Skeletal muscle cell (primary cell): ENCODE results near the gene ATP10A.

Source experiments
- DNase-seq: peaks from one replicate; pipeline ENCODE4 v3.0.0-alpha.2; 2010; ENCODE audit warnings: low read depth
- H3K4me3 ChIP-seq: 2 replicates; pipeline ENCODE4 v1.5.1; 2011; ENCODE audit warnings: low read depth, mild to moderate bottlenecking, control low read depth, low read length, moderate library complexity

The ATP10A gene

DNA sequence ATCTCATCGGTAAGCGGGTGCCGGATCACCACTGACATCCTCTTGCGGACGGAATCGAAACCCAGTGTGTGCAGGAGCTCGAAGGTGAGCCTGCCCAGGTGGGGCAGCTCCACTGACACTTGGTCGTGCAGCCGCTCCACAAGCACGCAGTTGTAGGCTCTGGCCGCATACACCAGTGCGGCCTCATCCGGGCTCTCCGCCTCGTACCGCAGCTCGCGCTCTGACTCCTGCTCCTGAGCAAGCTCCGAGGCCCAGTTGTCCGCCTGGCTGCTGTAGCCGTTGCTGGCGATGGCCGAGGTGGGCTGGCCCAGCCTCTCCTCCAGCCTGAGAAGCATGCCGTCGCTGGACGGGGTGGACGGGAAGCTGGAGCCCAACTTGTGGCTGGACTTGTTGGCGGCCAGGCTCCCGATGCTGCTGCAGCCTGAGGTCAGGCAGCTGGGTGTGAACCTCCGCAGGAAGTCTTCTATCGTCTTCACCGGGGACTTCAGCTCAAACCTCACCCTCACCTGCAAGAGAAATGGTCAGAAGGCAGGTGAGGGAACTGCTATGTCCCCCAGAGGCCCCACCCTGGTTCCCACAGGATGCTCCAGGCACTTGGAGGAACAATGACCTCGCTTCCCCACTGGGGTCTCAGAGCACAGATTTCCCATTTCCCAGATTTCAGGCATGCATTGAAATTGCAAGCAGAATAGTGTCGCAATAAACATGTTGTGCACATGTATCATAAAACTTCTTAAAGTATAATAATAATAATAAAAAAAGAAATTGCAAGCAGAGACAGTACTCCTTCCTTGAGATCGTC is 149.2 kb downstream of the ATP10A start:
- no peak for DNase-seq
- no peak overlapping the region for H3K4me3 ChIP-seq

DNA sequence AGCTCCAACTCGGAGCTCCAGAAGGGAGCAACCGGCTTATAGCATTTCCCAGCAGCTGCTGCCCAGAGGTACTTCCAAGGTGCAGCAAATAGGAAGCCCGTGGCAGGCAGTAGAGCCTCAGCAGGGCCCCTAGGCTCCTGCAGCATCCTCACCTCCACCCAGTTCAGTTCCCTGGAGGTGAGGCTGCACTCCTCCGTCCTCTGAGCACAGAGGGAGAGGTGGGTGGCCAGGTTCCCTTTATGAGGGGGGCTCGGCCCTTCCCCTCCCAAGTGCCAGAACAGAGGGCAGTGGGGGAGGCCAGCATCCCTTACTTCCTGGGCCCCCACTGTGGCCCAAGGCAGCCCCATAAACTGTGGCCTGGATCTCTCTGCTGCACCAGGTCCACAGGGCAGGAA is 150.2 kb downstream of the ATP10A start:
- H3K4me3 ChIP-seq = no peak overlapping the region
- no peak for DNase-seq

DNA sequence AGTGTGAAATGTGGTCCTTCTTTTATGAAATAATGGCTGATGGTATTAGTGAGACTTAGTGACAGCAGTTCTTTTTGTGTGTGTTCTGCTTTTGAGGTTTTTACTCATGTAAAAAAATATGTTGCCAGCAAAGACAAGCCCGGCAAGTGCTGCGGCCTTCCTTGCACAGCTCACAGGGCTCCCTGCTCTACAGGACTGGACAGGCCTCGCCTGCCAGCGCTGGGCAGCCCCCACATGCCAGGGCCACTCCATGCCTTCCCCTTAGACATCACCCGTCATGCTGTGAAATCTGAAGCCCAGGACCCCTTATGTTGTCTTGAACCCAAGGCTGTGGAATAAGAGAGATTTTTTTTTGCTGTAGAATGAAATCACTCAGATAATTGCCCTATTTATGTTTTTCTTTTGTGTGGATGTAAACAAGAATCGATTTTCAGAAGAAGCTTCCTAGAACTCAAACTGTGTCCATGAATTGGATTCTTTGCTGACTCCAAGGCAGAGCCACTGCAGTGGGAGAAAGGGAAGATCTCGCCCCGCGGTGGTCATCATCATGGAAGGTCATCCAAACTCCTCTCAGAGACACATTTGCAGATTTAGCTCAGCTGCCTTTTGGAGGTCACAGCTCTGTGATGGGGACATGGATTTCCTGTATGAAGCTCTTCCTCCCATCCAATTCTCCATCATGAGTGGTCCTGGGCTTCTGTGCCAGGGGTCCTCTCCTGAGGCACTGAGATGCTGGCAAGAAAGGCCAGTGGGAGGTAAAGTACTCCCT is 150.8 kb downstream of the ATP10A start:
- DNase-seq = no peak
- H3K4me3 ChIP-seq = no peak overlapping the region

DNA sequence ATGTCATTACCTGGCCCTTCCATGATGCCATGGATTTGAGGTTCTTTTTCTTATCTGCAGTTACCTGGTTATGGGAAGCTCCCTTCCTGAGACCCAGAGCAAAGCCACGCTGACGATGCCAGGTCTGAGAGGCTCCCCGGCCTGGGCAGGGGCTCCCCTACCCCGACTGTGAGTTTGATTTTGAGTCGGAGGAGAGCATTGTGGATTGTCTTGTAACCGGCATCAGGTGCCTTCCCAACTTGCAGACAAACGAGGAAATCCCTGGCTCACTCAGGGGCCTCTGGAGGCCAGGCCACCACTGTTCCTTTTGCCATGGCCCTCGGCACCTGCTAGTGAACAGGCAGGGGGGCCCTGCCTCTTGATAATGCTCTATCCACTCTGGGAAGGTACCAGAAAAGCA is 151.4 kb downstream of the ATP10A start:
- no peak for DNase-seq
- no peak overlapping the region for H3K4me3 ChIP-seq

DNA sequence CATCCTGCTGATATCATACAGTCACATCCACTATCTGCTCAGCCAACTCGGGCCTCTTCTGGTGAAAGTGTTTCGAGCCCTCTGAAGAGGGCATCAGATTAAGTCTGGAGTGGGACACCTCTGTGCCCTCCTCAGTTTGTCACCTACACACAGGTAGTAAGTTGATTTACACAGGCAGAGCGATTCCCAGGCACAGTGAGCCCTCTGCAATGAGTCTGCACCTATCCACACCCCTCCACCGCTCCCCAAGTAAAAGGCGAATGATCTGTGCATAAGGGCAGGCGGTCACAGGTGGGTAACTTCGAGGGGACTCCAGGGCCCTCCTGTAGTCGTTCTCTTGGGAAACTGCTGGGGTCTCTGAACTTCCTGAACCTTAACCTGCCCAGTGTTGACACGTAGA is 152.0 kb downstream of the ATP10A start:
- H3K4me3 ChIP-seq = no peak overlapping the region
- DNase-seq = no peak

DNA sequence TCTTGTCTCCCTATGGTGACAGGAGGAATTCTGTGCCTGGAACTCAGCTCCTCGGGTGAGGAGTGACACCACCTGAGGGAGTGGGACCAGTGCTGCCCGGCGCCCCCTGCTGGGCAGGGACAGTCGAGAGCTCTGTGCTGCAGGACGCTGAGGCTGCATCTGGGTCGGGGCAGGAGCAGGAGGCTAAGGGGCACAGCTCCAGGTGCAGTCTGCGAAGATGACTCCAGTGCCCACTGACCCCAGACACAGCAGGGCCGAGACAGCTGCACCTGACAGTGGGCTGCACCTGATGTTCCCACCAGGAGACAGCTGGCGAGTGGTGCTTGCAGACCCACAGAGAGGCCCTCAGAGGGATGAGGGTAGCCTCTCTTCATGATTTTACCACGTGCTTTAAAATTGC is 152.9 kb downstream of the ATP10A start:
- no peak for DNase-seq
- no peak overlapping the region for H3K4me3 ChIP-seq

DNA sequence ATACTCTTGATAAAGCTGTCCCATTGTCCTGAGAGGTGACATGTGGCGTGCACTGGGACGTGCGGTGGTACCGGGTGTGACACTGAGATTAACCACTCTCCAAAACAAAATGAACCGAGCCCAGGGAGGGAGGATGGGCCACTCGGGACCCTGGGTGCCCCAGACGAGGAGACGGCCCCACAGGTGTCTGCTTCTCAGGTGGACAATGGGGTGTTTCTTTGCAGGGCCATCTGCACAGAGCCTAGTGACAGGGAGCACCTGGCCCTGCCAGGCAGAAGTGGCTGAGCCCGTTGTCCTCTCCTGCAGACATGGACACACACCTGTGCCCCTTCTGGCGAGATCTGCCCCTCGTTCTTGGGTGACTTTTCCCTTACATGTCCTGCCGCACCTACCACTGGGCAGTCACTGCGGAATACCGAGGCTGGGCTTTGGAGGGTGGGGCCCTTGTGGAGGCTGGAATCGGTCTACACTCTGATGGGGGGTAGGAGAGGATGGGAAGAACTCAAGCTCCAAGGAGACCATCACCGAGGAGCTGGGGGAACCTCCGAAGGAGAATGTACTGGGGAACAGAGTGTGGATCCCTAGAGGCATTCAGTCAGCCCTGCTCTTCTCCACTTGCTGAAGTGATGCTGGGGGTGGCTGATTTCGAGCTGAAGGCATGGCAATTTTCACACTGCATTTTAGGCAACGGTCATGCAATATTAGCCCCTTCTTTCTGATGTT is 153.5 kb downstream of the ATP10A start:
- H3K4me3 ChIP-seq = no peak overlapping the region
- DNase-seq = no peak

DNA sequence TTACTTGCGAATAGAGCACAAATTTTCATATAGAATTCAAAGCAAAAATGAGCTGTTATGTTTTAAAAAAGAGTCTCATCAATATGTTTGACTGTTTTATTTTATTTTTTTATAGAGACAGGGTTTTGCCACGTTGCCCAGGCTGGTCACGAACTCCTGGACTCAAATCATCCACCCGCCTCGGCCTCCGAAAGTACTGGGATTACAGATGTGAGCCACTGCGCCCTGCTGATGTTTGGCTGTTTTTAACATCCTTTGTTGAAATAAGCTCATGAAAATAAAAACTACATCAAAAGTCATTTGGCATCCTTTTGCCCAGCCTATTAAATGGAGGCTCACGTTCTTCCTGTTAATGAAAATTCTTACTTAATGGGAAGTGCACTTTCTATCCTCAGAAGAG is 154.7 kb downstream of the ATP10A start:
- H3K4me3 ChIP-seq = no peak overlapping the region
- DNase-seq = no peak

DNA sequence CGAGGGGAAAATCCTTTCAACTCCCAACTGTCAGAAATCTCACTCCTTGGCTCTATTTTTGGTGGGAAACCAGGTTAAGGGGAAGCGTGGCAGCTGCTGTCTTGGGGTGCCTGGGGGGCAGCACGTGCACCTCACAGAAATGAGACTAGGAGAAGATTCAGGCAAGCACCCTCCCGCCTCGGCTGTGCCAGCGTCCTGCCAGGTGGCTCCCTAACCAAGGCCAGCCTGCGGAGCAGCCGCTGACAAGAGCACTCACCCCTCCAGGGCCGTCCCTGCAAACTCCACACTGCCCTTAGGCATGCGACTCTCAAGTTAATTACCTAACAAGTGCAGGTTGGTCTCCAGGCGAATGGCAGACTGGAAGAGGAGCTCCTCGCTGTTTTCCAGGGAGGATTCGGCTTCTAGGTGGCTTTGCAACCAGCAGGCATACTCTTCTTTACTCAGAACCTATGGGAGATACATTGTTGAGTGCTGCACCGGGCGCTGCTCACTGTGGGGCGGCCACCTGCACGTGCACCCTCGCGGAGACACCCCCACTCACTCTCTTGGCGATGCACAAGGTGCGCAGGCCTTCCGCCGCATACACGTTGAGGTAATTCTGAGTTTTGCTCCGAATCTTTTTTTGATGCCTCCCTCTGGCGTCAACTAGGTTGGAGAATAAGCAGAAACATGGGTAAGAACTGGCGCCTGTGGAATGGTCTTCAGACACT is 155.3 kb downstream of the ATP10A start:
- H3K4me3 ChIP-seq = no peak overlapping the region
- no peak for DNase-seq

DNA sequence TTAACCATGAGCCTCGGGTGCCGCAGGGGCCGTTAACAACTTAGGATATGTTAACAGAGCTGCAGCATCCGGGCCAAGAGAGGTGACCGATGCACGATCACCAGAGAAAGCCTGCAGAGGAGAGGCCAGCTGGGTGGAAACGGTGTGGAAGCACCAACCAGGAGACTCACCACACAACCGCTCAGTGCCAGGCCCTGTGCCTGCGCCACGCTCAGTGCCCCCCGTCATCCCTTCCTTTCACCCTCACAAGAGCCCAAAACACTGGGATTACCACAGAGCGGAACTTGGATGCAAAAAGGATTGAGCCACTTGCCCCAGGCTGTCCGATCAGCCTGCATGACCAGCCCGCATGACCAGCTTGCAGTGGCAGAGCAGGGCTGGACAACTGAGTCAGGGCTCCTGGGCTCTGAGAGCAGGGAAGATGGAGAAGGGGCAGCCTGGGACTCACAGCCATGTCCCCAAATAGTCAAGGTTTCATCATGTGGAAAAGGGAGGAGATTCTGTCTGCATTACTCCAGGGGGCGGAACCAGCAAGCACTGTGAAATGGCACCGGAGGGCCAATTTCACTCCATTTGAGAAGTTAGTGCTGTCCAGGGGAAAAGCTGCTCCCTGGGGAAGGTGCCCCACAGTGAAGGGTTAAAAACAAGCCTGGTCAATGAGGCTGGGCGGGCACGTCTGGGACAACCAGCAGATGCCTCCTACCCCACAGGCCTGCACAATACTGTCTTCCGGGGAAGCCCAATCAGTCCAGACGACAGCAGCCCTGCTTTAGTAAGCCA is 156.8 kb downstream of the ATP10A start:
- DNase-seq = no peak
- no peak overlapping the region for H3K4me3 ChIP-seq

DNA sequence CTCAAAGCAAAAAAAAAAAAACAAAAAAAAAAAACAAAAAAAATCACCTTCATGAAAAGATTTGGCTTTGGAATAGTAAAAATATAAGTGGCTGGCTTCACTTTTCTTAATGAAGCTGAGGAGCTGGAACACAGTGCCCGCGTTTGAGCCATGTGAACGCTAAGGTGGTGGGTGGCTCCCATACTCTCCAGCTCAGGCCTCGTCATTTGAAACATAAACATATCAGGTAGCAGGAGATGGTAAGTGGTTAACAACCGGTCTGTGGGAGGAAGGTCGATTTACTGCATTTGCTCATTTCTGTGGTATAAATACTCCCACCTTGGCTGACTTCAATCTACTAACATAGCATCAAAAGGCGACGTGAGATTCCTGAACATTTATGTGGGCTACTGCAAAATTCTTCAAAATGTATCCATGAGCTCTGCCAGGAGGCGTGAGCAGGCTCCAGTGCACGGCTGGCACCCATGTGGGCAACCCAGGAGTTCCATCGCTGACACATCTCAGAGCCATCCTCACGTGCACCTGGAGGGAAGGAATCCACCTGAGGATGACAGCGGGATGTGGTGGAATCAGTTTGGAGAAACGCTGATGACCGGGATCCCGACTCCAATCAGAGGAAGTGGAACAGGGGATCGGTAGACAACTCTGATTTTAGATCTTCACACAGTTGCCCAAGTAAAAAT is 157.6 kb downstream of the ATP10A start:
- DNase-seq = no peak
- H3K4me3 ChIP-seq = no peak overlapping the region

DNA sequence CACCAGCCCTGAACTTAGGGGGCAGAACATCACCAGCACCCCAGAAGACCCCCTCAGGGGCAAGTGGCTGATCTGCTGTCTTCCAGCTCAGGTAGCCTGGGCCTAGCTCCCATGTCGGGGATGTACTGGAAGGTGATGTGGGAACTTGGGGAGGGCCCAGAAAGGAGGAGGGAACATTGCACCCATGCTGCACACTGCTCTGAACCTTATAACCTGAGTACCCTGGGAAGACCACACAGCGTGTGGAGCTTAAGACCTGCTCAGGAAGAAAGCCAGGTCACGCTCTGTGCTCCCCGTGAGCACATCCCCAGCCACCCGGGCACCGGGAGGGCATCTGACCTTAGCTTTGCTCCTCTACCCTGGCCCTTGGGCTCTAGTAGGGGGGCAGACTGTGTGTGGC is 159.4 kb downstream of the ATP10A start:
- DNase-seq = no peak

DNA sequence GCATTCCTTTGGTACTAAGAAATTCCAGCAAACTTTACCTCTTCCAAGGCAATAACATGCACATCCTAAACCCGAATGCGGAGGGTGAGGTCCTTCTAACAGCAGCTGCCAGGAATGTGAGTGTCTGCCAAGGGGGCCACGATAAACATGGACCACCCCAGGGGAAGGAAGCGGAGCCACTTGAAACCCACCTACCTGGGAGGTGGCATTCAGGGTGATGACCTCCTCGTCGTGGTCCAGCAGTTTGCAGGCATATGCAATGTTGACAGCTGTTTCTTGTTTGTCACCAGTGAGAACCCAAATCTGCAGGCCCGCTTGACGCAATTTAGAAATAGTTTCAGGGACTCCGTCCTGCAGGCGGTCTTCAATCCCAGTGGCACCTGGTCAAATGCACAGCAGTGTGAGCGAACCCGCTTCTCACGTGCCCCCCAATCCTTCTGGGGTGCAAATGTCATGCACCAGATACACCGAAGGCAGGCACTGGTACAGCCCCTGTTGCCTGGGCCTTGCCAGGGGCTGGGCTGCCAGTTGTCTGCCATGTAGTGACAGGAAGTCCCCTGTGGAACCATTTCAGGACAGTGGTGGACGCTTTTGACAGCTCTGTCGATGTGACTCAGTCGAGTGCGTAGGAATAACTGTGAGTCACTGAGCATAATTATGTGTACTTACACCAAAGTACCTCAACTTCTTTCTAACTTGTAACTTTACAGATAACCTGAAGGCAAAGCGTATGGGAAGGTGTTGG is 161.2 kb downstream of the ATP10A start:
- no peak for DNase-seq
- no peak overlapping the region for H3K4me3 ChIP-seq

More for the DNA sequence above, 159.4 kb downstream of the ATP10A start:
- H3K4me3 ChIP-seq = no peak overlapping the region

DNA sequence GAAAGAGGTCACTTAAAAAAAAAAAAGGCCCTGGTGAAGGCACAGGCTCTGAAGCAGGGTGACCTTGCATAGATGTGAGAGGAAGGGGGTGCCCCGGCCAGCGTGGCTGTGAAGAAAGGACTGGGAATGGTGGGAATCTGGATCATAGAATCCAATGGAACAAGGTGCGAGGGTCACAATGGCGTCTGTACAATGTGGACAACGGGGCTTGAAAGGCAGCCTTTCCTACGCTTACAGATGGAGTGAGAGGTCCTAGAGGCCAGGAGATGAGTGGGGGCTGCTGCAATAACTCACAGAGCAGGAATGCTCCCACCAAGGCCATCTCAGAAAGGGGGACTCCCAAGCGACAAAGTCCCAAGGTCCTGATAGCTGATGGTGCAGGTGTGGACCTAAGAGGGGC is 162.2 kb downstream of the ATP10A start:
- no peak for DNase-seq

DNA sequence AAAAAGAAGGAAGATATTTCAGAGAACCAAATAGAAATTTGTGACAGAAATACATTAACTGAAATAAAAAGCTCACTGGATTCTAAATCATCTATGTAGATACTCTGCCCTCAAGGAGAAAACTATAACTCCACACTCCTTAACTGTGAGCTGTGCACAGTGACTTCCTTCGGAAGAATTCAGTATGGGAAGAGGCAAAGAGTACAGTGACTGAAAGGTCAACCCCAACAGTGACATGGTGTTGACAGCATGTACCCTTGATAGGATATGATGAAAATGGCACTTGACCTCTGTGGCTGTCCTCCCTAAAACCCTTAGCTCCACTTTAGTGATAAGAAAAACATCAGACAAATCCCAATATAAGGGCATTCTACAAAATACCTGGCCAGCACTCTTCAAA is 165.5 kb downstream of the ATP10A start:
- no peak for DNase-seq
- no peak overlapping the region for H3K4me3 ChIP-seq

More for the DNA sequence above, 162.2 kb downstream of the ATP10A start:
- H3K4me3 ChIP-seq = no peak overlapping the region

DNA sequence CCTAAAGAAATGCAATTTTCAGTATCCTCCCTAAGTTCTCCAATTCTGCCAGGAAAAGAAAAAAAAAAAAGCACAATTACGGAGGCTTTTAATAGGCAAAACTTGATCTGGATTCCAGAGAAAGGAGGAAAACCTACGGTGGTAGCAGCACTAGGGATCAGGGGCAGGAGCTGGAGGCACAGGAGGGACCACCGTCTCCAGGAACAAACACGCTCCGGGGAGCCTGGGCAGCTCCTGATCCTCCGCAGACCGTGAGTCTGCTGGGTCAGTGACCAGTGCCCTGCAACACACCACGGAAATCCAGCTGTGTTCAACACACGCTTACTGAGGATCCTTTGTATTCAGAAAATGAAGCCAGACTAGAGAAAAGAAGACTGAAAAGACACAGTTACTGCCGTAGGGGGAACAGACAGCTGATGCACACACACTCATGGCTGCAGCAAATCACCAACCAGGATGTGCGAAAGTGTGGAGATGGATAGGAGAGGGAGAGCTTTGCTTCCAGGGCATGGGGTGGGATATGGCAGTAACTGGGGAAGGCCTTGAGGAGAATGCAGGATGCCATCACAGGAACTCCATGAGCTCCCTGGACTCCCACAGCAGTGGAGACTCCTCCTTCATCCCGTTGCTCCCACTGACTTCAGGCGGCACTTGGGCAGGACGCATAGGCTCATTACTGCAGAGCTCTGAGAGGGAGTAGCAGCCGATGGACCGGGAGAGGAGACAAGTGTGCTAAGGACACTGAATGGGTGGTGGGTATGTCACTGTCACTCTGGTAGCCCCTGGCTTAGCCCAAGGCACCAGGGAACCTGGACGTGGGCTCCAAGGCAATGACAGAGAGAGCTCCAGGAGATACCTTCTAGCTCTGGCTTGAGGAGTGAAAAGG is 167.0 kb downstream of the ATP10A start:
- no peak for DNase-seq

DNA sequence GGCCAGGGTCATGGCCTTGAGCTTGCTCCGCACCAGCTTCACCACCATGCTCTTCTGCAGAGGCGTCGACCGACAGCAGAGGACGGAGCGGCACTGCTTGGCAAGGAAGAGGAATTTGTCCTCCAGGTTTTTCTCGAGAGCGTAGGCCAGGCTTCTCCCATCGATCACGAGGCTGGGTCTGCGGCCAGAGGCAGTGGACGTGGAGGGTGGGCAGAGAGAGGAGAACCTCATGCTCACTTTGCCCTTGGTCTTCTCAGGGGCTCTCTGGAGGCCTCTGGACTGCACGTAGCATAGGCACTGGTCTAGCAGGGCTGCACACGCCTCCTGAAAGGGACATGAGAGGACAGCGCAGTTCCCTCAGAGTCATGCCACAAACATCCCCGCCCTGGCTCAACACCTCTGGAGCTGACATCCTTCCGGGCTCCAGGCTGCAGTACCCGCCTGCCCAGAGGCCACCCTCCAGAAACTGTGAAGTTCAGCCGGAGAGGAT is 168.3 kb downstream of the ATP10A start:
- DNase-seq = no peak
- no peak overlapping the region for H3K4me3 ChIP-seq

More for the DNA sequence above, 167.0 kb downstream of the ATP10A start:
- H3K4me3 ChIP-seq = no peak overlapping the region
